ENCODE results near the gene KCNJ16.

Gene KCNJ16

GRCh38 chr17:70169709-70170597 is 94.9 kb downstream of the KCNJ16 start:
- DNase-seq (ENCODE audit: low spot score), result no peak

GRCh38 chr17:70171159-70171558 is 96.1 kb downstream of the KCNJ16 start:
- no peak for DNase-seq (ENCODE audit: low spot score)

- no peak for DNase-seq (ENCODE audit: low spot score)
These were observed 97.4 kb downstream of the KCNJ16 start for GRCh38 chr17:70172449-70172848.

- DNase-seq (ENCODE audit: low spot score), result no peak
These were observed 97.9 kb downstream of the KCNJ16 start for GRCh38 chr17:70172923-70173322.

GRCh38 chr17:70173681-70174080 is 98.7 kb downstream of the KCNJ16 start:
- no peak for DNase-seq (ENCODE audit: low spot score)

- no peak for DNase-seq (ENCODE audit: low spot score)
These were observed 106.4 kb downstream of the KCNJ16 start for GRCh38 chr17:70181376-70181775.

- DNase-seq (ENCODE audit: low spot score), result no peak
These were observed 106.8 kb downstream of the KCNJ16 start for GRCh38 chr17:70181866-70182265.

GRCh38 chr17:70183508-70183907 is 108.5 kb downstream of the KCNJ16 start:
- no peak for DNase-seq (ENCODE audit: low spot score)

GRCh38 chr17:70184207-70184606 is 109.2 kb downstream of the KCNJ16 start:
- DNase-seq (ENCODE audit: low spot score), result no peak

GRCh38 chr17:70184770-70185169 is 109.7 kb downstream of the KCNJ16 start:
- no peak for DNase-seq (ENCODE audit: low spot score)

Measured in ecto neural progenitor cell (in vitro differentiated cells).